A673 (cell line): ENCODE results near the gene CD180. TPM values are rescaled to one million over a fixed set of nuclear protein-coding genes. Genes with fewer than 3 reads are reported as not detected.

ENCODE experiments used
- BruUV-seq: library from RNA; stranded (reverse); fragments of 400-500 nt; replicated peaks from 2 replicates; lab custom pipeline; 2021; lab: Mats Ljungman, UMichigan
- CTCF ChIA-PET: fragments of 300-600 bp; sonication (Branson Sonifier 250); formaldehyde crosslinking; loops from one replicate; lab custom pipeline; 2022; ENCODE audit warnings: antibody characterized with exemption; lab: Charles Lee
- POLR2A ChIA-PET: fragments of 300-600 bp; sonication (Branson Sonifier 250); formaldehyde crosslinking; loops from one replicate; lab custom pipeline; 2022; ENCODE audit warnings: antibody characterized with exemption; ENCODE audit not compliant: low non-redundant PET; lab: Charles Lee
- DNase-seq: peaks from one replicate; pipeline ENCODE4 v3.0.0-alpha.2; 2015; ENCODE audit warnings: low spot score
- H3K27ac ChIP-seq: fragments of 200-600 bp; sonication (generic); 2 replicates; pipeline ENCODE4 v1.5.1; 2016; ENCODE audit warnings: mixed run types, low read depth, mild to moderate bottlenecking, mixed read lengths, antibody characterized with exemption, low read length; ENCODE audit not compliant: poor library complexity, severe bottlenecking
- H3K27me3 ChIP-seq: fragments of 200-600 bp; sonication (generic); replicated peaks from 2 replicates; pipeline ENCODE4 v1.6.1; 2017; ENCODE audit warnings: mixed run types, low read depth, mild to moderate bottlenecking, mixed read lengths, antibody characterized with exemption, low read length; ENCODE audit not compliant: insufficient read depth, poor library complexity
- H3K36me3 ChIP-seq: fragments of 200-600 bp; sonication (generic); 2 replicates; pipeline ENCODE4 v1.6.1; 2016; ENCODE audit warnings: mixed run types, mild to moderate bottlenecking, mixed read lengths, antibody characterized with exemption, low read length; ENCODE audit not compliant: insufficient read depth, poor library complexity, severe bottlenecking
- H3K4me1 ChIP-seq: fragments of 200-600 bp; sonication (generic); 2 replicates; pipeline ENCODE4 v1.6.1; 2017; ENCODE audit warnings: mixed run types, mild to moderate bottlenecking, mixed read lengths, antibody characterized with exemption, low read length; ENCODE audit not compliant: insufficient read depth, poor library complexity, severe bottlenecking
- H3K4me3 ChIP-seq: fragments of 200-600 bp; sonication (generic); 2 replicates; pipeline ENCODE4 v1.5.1; 2016; ENCODE audit warnings: low read depth, mixed run types, mild to moderate bottlenecking, mixed read lengths, low read length; ENCODE audit not compliant: poor library complexity, severe bottlenecking
- H3K9me3 ChIP-seq: fragments of 200-600 bp; sonication (generic); 2 replicates; pipeline ENCODE4 v1.6.1; 2016; ENCODE audit warnings: mixed run types, low read depth, mild to moderate bottlenecking, mixed read lengths, antibody characterized with exemption, low read length; ENCODE audit not compliant: poor library complexity, severe bottlenecking
- EZH2 ChIP-seq: fragments of 200-600 bp; sonication (generic); IDR thresholded peaks from 2 replicates; pipeline ENCODE4 v1.6.1; 2017; ENCODE audit warnings: borderline replicate concordance, low read depth, mild to moderate bottlenecking, mixed read lengths, antibody characterized with exemption, low read length; ENCODE audit not compliant: poor library complexity, severe bottlenecking
- intact Hi-C: fragments of 100-400 bp; cut with micrococcal nuclease; formaldehyde crosslinking; loops from one replicate; pipeline ENCODE4 v1.10.0; 2022; ENCODE audit not compliant: unreplicated experiment
- total RNA-seq: library from RNA; stranded (reverse); gene quantifications from 2 replicates; pipeline ENCODE4 v1.2.3, GENCODE V29; 2021
- TF ChIP-seq, protein P1 (sequence below): fragments of 300-800, 200-600 bp; sonication (generic); conservative IDR thresholded peaks from 2 replicates; pipeline ENCODE4 v1.5.1; 2017; ENCODE audit warnings: low read depth, mild to moderate bottlenecking, antibody characterized with exemption, low read length, moderate library complexity, mixed read lengths

CD180 gene
- total RNA-seq, 1 experiment from 2014 or later: not detected

DNA sequence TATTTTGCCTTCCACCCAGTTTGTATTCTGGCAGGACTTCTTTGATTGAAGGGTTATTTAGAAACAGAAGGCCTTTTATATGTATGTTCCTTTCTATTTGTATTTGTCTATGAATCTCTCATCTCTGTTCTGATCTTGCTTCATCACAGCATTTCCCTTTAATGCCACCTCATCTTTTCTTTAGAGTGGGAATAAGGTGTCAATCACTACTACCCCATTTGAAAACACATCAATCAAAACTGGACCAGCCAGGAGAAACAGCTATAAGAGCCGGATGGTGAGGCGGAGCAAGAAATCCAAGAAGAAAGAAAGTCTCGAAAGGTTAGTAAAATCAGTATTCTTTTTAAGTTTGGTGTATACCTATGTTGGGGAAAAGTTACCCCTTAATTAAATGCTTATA is 36.3 kb downstream of the CD180 start:
- no peak for DNase-seq
- Histone ChIP-seq H3K27ac (no peak overlapping the region), H3K4me3 (no peak overlapping the region), H3K4me1 (peaks cover 23% of the 10 kb centered on the region), H3K27me3 (no peaks in the 10 kb centered on the region), H3K9me3 (no peaks in the 10 kb centered on the region), H3K36me3 (no peaks in the 10 kb centered on the region)
- CTCF ChIA-PET: no interaction called here
- TF ChIP-seq EZH2: no peak
- TF ChIP-seq, protein P1, sequence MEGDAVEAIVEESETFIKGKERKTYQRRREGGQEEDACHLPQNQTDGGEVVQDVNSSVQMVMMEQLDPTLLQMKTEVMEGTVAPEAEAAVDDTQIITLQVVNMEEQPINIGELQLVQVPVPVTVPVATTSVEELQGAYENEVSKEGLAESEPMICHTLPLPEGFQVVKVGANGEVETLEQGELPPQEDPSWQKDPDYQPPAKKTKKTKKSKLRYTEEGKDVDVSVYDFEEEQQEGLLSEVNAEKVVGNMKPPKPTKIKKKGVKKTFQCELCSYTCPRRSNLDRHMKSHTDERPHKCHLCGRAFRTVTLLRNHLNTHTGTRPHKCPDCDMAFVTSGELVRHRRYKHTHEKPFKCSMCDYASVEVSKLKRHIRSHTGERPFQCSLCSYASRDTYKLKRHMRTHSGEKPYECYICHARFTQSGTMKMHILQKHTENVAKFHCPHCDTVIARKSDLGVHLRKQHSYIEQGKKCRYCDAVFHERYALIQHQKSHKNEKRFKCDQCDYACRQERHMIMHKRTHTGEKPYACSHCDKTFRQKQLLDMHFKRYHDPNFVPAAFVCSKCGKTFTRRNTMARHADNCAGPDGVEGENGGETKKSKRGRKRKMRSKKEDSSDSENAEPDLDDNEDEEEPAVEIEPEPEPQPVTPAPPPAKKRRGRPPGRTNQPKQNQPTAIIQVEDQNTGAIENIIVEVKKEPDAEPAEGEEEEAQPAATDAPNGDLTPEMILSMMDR: no peak
- no TSS peak for BruUV-seq
- POLR2A ChIA-PET: no interaction called here
- intact Hi-C loops: no loop called here

DNA sequence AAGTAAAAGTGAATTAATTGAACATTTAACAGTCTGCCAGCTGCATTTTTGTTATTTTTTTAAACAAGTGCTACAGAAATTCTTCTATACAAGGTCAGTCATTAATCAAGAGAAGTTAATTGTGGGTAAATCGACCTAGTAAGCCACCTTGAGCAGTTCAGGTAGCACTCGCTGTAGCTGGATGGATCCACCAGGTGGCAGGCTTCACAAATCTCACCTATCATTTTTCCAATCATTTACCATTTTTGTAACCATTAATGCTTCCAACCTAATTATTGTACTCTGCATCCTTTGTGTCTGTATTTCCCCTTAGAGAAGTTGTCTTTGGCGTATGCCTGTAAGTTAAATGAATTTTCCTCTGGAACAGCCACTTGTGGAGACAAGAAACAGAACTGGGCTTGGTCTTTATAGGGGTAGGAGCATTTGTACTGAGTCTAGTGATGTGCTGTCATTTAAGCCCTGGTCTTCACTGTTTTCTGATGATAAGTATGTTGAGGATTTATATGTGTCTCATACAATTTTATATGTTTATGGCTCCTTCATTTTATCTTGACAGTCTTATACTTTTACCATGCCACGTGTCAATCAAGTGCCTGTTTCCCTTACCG is 39.5 kb downstream of the CD180 start:
- no peak overlapping the region for H3K4me3 ChIP-seq
- DNase-seq: peak; percentile 56
- H3K36me3 ChIP-seq: no peaks in the 10 kb centered on the region
- no peaks in the 10 kb centered on the region for H3K9me3 ChIP-seq
- no peak for TF ChIP-seq EZH2
- TF ChIP-seq, protein P1: peak; percentile 87
- no TSS peak for BruUV-seq
- peaks cover 29% of the 10 kb centered on the region for H3K4me1 ChIP-seq
- intact Hi-C loops: loop anchor here (1.0 to 10.0 kb wide), 2 partner anchors 52 to 1098 kb away; no protein-coding TSS in a partner anchor
- no peak overlapping the region for H3K27ac ChIP-seq
- ChIA-PET POLR2A (no interaction called here), CTCF (interaction anchor here (1.0 kb wide), 1 partner anchor 52 kb away, joined by 5 read pairs; no protein-coding TSS in a partner anchor)
- H3K27me3 ChIP-seq: no peaks in the 10 kb centered on the region

DNA sequence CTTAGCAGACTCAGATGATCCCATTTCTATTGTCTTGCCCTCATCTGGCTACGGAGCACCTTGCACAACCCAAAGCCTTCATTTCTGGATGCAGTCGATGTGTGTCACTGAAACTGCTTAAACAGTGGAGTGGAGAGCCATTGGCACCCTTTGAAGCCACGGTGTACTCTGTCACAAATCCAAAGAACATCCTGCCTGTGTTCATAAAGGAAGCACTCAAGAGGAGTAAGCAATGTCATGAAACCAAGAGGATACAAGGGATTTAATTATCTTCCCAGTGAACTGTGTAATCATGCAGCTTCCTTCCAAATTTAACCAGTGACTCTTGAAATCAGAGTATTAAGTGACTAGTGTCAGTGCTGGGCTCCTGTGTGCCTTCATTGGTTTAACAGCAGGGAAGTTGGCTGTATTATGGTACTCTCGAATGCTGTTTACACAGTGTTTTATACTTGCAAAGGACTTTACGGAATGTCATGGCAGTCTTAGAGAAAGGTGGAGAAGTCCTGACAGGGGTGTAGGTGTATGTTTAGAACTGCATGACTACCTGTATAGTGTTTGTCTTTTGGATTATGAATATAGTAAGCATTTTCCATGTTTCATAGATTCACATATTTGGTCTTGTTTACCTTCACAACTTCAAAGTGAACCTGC is 41.9 kb downstream of the CD180 start:
- no peaks in the 10 kb centered on the region for H3K36me3 ChIP-seq
- no peak overlapping the region for H3K4me3 ChIP-seq
- peak; percentile 27 for DNase-seq
- BruUV-seq: no TSS peak
- no peak for TF ChIP-seq EZH2
- TF ChIP-seq, protein P1: no peak
- intact Hi-C loops: loop anchor here (10.0 kb wide), 1 partner anchor 1100 kb away; no protein-coding TSS in a partner anchor
- ChIA-PET CTCF (no interaction called here), POLR2A (no interaction called here)
- H3K27ac ChIP-seq: no peak overlapping the region
- H3K4me1 ChIP-seq: peaks cover 15% of the 10 kb centered on the region
- no peaks in the 10 kb centered on the region for H3K9me3 ChIP-seq
- no peaks in the 10 kb centered on the region for H3K27me3 ChIP-seq
